GM23338 (cell line): ENCODE data around the gene GRAMD4. TPM values are rescaled to one million over a fixed set of nuclear protein-coding genes. Genes with fewer than 3 reads are reported as not detected.
"Not testable (repeated sequence)": the region's sequence is repeated elsewhere in the genome, so short reads cannot be mapped to it uniquely, and the experiment has no call there.

Source experiments
- ATAC-seq: fragments of 200-7000 bp; cut with Tn5 transposase; 3 replicates; pipeline ENCODE4 v1.9.1; 2020
- DNase-seq: peaks from one replicate; pipeline ENCODE4 v3.0.0-alpha.2; 2015; ENCODE audit warnings: low spot score
- H2AFZ ChIP-seq: fragments of 200-600 bp; sonication (generic); 2 replicates; pipeline ENCODE4 v1.8.0; 2016; ENCODE audit warnings: antibody characterized with exemption, mild to moderate bottlenecking, moderate library complexity
- H3F3A ChIP-seq: fragments of 200-600 bp; sonication (generic); replicated peaks from 2 replicates; pipeline ENCODE4 v1.8.0; 2017; ENCODE audit warnings: antibody characterized with exemption, mixed run types, low read depth
- H3K27ac ChIP-seq: fragments of 200-600 bp; sonication (generic); 2 replicates; pipeline ENCODE4 v1.6.1; 2016; ENCODE audit warnings: low read depth
- H3K27me3 ChIP-seq: fragments of 200-600 bp; sonication (generic); 2 replicates; pipeline ENCODE4 v1.8.0; 2016; ENCODE audit warnings: mild to moderate bottlenecking, mixed run types, moderate library complexity; ENCODE audit not compliant: insufficient read depth
- H3K36me3 ChIP-seq: fragments of 200-600 bp; sonication (generic); 2 replicates; pipeline ENCODE4 v1.8.0; 2016; ENCODE audit warnings: mild to moderate bottlenecking; ENCODE audit not compliant: insufficient read depth
- H3K4me1 ChIP-seq: fragments of 200-600 bp; sonication (generic); 2 replicates; pipeline ENCODE4 v1.8.0; 2016; ENCODE audit warnings: mild to moderate bottlenecking, moderate library complexity; ENCODE audit not compliant: insufficient read depth
- H3K4me2 ChIP-seq: fragments of 200-600 bp; sonication (generic); 2 replicates; pipeline ENCODE4 v1.7.1; 2017; ENCODE audit warnings: mixed run types
- H3K4me3 ChIP-seq: fragments of 200-600 bp; sonication (generic); 2 replicates; pipeline ENCODE4 v1.6.1; 2016; ENCODE audit warnings: mixed run types
- H3K79me2 ChIP-seq: fragments of 200-600 bp; sonication (generic); replicated peaks from 2 replicates; pipeline ENCODE4 v1.8.0; 2017; ENCODE audit warnings: mild to moderate bottlenecking; ENCODE audit not compliant: insufficient read depth
- H3K9me2 ChIP-seq: fragments of 200-600 bp; sonication (generic); 2 replicates; pipeline ENCODE4 v1.8.0; 2017; ENCODE audit not compliant: insufficient read depth
- H4K20me1 ChIP-seq: fragments of 200-600 bp; sonication (generic); replicated peaks from 2 replicates; pipeline ENCODE4 v1.8.0; 2017; ENCODE audit warnings: mild to moderate bottlenecking; ENCODE audit not compliant: insufficient read depth
- H3K27ac Mint-ChIP-seq: 2 replicates; pipeline ENCODE4 v1.8.0; 2020; ENCODE audit warnings: inconsistent platforms, mild to moderate bottlenecking, moderate library complexity, mixed read lengths
- H3K27me3 Mint-ChIP-seq: 3 replicates; pipeline ENCODE4 v1.8.0; 2022; ENCODE audit warnings: low read depth, mild to moderate bottlenecking, moderate library complexity, mixed read lengths, inconsistent platforms; ENCODE audit not compliant: insufficient read depth, poor library complexity
- H3K36me3 Mint-ChIP-seq: 3 replicates; pipeline ENCODE4 v1.8.0; 2021; ENCODE audit warnings: low read depth, mild to moderate bottlenecking, inconsistent platforms, moderate library complexity, mixed read lengths
- H3K4me1 Mint-ChIP-seq: 3 replicates; pipeline ENCODE4 v1.8.0; 2020; ENCODE audit warnings: mild to moderate bottlenecking, inconsistent platforms, mixed read lengths
- H3K4me3 Mint-ChIP-seq: 3 replicates; pipeline ENCODE4 v1.8.0; 2021; ENCODE audit warnings: moderate library complexity, mild to moderate bottlenecking, inconsistent platforms, mixed read lengths
- H3K9me3 Mint-ChIP-seq: 3 replicates; pipeline ENCODE4 v1.8.0; 2020; ENCODE audit warnings: moderate library complexity, mild to moderate bottlenecking, inconsistent platforms, mixed read lengths
- CREB1 ChIP-seq: fragments of 250-450 bp; sonication (Bioruptor Pico); IDR thresholded peaks from 2 replicates; pipeline ENCODE4 v1.5.0; 2020; ENCODE audit warnings: low read depth, mild to moderate bottlenecking, moderate library complexity
- ETS1 ChIP-seq: IDR thresholded peaks from 2 replicates; pipeline ENCODE4 v1.6.1; 2016; ENCODE audit warnings: antibody characterized with exemption
- EZH2 ChIP-seq: fragments of 200-600 bp; sonication (generic); IDR thresholded peaks from one replicate; pipeline ENCODE4 v1.8.0; 2017; ENCODE audit warnings: antibody characterized with exemption, mild to moderate bottlenecking, low read depth; ENCODE audit not compliant: unreplicated experiment
- EZH2phosphoT487 ChIP-seq: fragments of 200-600 bp; sonication (generic); IDR thresholded peaks from one replicate; pipeline ENCODE4 v1.8.1; 2018; ENCODE audit warnings: antibody characterized with exemption; ENCODE audit not compliant: unreplicated experiment
- JUNB ChIP-seq: IDR thresholded peaks from one replicate; pipeline ENCODE4 v1.6.1; 2016; ENCODE audit warnings: antibody characterized with exemption; ENCODE audit not compliant: unreplicated experiment
- NANOG ChIP-seq: IDR thresholded peaks from 2 replicates; pipeline ENCODE4 v1.6.1; 2016; ENCODE audit warnings: antibody characterized with exemption, borderline replicate concordance
- POLR2AphosphoS5 ChIP-seq: IDR thresholded peaks from 2 replicates; pipeline ENCODE4 v1.6.1; 2016; ENCODE audit warnings: antibody characterized with exemption, low read depth
- REST ChIP-seq: IDR thresholded peaks from one replicate; pipeline ENCODE4 v1.6.1; 2018; ENCODE audit warnings: antibody characterized with exemption; ENCODE audit not compliant: unreplicated experiment
- STAT1 ChIP-seq: IDR thresholded peaks from one replicate; pipeline ENCODE4 v1.6.1; 2016; ENCODE audit warnings: antibody characterized with exemption; ENCODE audit not compliant: unreplicated experiment
- ZNF114 ChIP-seq: fragments of 250-450 bp; sonication (Bioruptor Pico); IDR thresholded peaks from 2 replicates; pipeline ENCODE4 v1.5.0; 2020; ENCODE audit warnings: mild to moderate bottlenecking, moderate library complexity
- ZNF462 ChIP-seq: fragments of 250-450 bp; sonication (Bioruptor Pico); IDR thresholded peaks from 2 replicates; pipeline ENCODE4 v1.5.0; 2020; ENCODE audit warnings: mild to moderate bottlenecking, moderate library complexity
- polyA plus RNA-seq: library from polyadenylated mRNA; unstranded; fragments of >200 nt; fragmentation: Nextera tagmentation; extraction: Ambion mirVana; gene quantifications from 2 replicates; pipeline ENCODE4 v1.2.1, GENCODE V29; 2016
- total RNA-seq: library from RNA; depleted of rRNA; stranded (reverse); fragments of >200 nt; shearing (Covaris generic); gene quantifications from 2 replicates; pipeline ENCODE4 v1.2.3, GENCODE V29; 2014

GRAMD4 gene
- total and polyA plus RNA-seq, 2 experiments from 2014 or later: 2.7 to 81.8 TPM

- H3K4me3 ChIP-seq, H3K4me1 Mint-ChIP-seq, H3K36me3 ChIP-seq, H3K4me2 ChIP-seq, H3K4me1 ChIP-seq, H3K79me2 ChIP-seq, H3K9me3 Mint-ChIP-seq, H3K27ac ChIP-seq, H3K9me2 ChIP-seq, H4K20me1 ChIP-seq, H3K36me3 Mint-ChIP-seq, H3F3A ChIP-seq, H3K27me3 Mint-ChIP-seq, H3K4me3 Mint-ChIP-seq, ATAC-seq, H3K27me3 ChIP-seq, DNase-seq, H2AFZ ChIP-seq: not testable (repeated sequence)
- peak overlapping the region; percentile 70; the same call in 1 of the 2 replicates for H3K27ac Mint-ChIP-seq
Observed at GRCh38 chr22:46621243-46621930, 1.2 kb downstream of the GRAMD4 start.

GRCh38 chr22:46622081-46622521, 1.9 kb downstream of the GRAMD4 start:
- ATAC-seq (no peak), DNase-seq (no peak)
- H4K20me1 ChIP-seq: no peaks in the 10 kb centered on the region
- H3K9me2 ChIP-seq: no peaks in the 10 kb centered on the region
- no peaks in the 10 kb centered on the region for H3K27me3 ChIP-seq
- no peak overlapping the region for H3K4me3 ChIP-seq
- peaks cover 2% of the 10 kb centered on the region for H3K27me3 Mint-ChIP-seq
- H3K4me2 ChIP-seq: no peak overlapping the region
- no peak overlapping the region for H3K4me3 Mint-ChIP-seq
- peak overlapping the region; percentile 70; the same call in 1 of the 2 replicates for H3K27ac Mint-ChIP-seq
- H3K36me3 ChIP-seq: no peaks in the 10 kb centered on the region
- H2AFZ ChIP-seq: no peak overlapping the region
- peaks cover 3% of the 10 kb centered on the region; the same call in 1 of the 2 replicates for H3K79me2 ChIP-seq
- no peak overlapping the region for H3K27ac ChIP-seq
- 0 out of 3 replicates have a peak, but pooled peaks cover 2% of the 10 kb centered on the region for H3K9me3 Mint-ChIP-seq
- no peaks in the 10 kb centered on the region for H3K4me1 ChIP-seq
- no peaks in the 10 kb centered on the region for H3F3A ChIP-seq
- H3K4me1 Mint-ChIP-seq: peaks cover 14% of the 10 kb centered on the region
- no peaks in the 10 kb centered on the region for H3K36me3 Mint-ChIP-seq
- TF ChIP-seq EZH2phosphoT487: no peak
- no peak for TF ChIP-seq REST
- no peak for TF ChIP-seq POLR2AphosphoS5
- TF ChIP-seq ETS1: no peak
- no peak for TF ChIP-seq ZNF462
- no peak for TF ChIP-seq CREB1 (CRISPR knock-in tag)
- no peak for TF ChIP-seq JUNB
- no peak for TF ChIP-seq STAT1
- TF ChIP-seq EZH2: no peak
- no peak for TF ChIP-seq NANOG
- TF ChIP-seq ZNF114 (CRISPR knock-in tag): no peak
